ENCODE results near the gene SIMC1. TPM values are rescaled to one million over a fixed set of nuclear protein-coding genes. Genes with fewer than 3 reads are reported as not detected.
A peak's percentile ranks its signal among the peaks of the same experiment; 100 is the strongest.

Gene SIMC1
- total RNA-seq, 2 donors from 2014 or later, result 23.2 to 25.5 TPM

DNA sequence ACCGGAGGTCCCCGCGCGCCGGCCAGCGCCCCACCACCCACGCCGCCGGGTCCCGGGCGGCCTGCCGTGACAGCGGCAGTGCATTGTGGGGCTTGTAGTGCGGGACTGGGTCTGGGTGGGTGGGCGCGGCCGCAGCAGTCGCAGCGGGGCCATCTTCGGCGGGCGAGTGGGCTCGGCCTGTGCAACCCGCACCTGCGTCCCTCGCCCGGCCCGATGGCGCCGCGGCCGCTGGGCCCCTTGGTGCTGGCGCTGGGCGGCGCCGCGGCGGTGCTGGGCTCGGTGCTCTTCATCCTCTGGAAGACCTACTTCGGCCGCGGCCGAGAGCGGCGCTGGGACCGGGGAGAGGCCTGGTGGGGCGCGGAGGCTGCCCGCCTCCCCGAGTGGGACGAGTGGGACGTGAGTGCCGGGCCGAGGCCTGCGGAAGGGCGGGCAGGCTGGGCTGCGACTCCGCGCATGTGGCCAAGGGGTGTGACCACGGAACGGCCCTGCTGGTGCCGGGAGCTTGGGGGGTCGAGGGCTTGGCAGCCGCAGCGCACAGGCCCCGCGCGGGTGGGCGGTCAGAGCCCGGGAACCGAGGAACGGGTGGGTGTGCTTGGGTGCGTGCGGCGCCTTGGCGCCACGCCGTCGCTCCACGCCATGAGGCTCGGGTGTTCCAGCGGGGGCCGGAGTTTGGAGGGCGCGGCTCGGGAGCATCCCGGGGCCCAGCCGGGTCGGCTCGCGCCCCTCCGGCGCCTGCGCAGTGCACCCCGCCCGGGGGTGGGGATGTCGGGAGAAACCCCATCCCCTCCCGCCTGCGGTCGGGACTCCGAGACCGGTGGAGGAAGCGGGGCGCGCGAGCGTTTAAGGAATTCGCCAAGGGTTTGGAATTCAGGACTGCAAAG, 127.4 kb downstream of the SIMC1 start, which contains the start of gene ARL10:
Gene ARL10 (plus strand): TSS at position 137 of the 881 bp plus-strand sequence. CDS start 77 bp downstream, at position 214.
- peaks cover 5 to 10% of the 10 kb centered on the region in 2 donors for H3K36me3 Mint-ChIP-seq (ENCODE audit: insufficient read depth in 2 of 2)
- DNase-seq (peak; percentile 75 to 76), ATAC-seq (replicated peaks in 1 of 2) (peak; percentile 54 to 62)
- peak within 1 kb of the TSS; percentile 77 to 78 for H3K4me3 Mint-ChIP-seq
- peak within 1 kb of the TSS; percentile 60 for H3K27ac Mint-ChIP-seq
- H3K9me3 Mint-ChIP-seq, result no peaks in the 10 kb centered on the region
- no peaks in the 10 kb centered on the region for H3K27me3 Mint-ChIP-seq (ENCODE audit: low read depth)
- H3K4me1 Mint-ChIP-seq (ENCODE audit: low read depth), result peaks cover 28% of the 10 kb centered on the region

DNA sequence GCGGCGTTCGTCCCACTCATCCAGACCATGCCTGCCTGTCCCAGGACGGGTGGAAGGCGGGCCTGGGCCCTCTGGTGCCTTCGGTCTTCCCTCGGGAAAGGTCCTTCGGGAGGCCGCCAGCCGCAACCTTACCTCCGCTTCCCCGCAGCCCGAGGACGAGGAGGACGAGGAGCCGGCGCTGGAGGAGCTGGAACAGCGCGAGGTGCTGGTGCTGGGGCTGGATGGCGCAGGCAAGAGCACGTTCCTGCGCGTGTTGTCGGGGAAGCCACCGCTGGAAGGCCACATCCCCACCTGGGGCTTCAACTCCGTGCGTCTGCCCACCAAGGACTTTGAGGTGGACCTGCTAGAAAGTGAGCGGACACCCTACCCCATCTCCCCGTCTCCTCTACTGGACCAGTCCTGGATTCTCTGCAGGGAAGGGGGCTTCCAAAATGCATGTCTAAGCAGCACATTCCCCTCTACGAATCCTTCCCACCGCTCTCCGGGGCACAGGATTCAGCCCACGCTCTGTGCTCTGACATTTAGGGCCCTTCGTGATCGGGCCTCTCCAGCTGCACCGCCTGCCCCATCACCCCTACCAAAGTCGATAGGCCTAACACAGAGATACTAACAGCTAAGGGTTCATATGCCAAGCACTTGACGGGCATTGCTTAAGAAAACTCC, 128.1 kb downstream of the SIMC1 start:
- ATAC-seq (replicated peaks in 1 of 2) (no peak), DNase-seq (no peak)
- H3K4me3 Mint-ChIP-seq, result peak overlapping the region; percentile 60 to 69
- no peaks in the 10 kb centered on the region for H3K9me3 Mint-ChIP-seq
- H3K36me3 Mint-ChIP-seq (ENCODE audit: insufficient read depth in 2 of 2), result peaks cover 3 to 10% of the 10 kb centered on the region in 2 donors
- no peak overlapping the region for H3K27ac Mint-ChIP-seq
- peaks cover 28% of the 10 kb centered on the region for H3K4me1 Mint-ChIP-seq (ENCODE audit: low read depth)
- H3K27me3 Mint-ChIP-seq (ENCODE audit: low read depth), result no peaks in the 10 kb centered on the region

DNA sequence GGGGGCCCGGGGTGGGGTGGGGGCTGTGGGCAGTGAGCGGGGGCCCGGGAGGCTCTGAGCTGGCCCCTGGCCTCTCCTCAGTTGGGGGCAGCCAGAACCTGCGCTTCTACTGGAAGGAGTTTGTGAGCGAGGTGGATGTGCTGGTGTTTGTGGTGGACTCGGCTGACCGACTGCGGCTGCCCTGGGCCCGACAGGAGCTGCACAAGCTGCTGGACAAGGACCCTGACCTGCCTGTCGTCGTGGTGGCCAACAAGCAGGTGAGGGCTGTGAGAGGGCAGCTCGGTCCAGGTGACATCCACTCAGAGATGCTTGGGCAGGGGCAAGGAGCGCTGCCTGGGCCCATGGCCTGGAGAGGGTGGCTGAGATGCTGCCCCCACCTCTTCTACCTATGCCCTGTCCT, 130.5 kb downstream of the SIMC1 start:
- no peak for DNase-seq
- Mint-ChIP-seq H3K27ac (no peak overlapping the region), H3K4me3 (no peak overlapping the region)

DNA sequence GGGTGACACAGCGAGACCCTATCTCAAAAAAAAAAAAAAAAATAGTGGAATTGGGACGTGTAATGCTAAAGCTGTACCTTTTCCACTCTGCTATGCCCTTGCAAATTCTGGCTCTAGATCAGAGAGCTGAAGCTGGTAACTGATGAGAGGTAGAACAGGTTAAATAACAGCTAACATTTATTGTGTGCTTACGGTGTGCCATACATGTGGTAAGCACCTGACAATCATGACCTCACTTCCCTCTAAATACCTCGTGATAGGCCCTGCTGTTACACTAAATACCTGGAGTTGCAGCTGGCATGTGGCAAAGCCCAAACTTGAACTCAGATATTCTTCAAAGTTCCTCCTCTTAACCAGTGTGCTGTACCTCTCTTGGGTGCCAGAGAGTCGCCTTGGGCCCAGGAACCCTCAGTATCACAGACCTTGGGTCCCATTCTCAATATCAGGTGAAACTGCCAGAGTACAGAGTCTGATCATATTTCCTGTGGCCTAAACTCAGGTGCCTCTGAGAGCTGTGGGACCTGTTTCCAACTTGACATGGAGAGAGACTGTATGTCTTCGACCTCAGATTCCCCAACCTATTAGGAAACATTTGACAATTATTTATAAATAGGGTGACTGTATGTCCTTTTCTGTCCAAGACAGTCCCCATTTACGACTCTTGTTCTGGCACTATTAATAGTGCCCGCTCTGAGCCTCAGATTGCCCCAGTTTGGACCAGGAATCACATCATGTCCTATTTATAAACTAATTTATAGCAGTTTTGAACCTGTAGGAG, 131.9 kb downstream of the SIMC1 start:
- ATAC-seq (replicated peaks in 1 of 2) (no peak), DNase-seq (no peak)
- peaks cover 7% of the 10 kb centered on the region for H3K4me1 Mint-ChIP-seq (ENCODE audit: low read depth)
- no peak overlapping the region for H3K27ac Mint-ChIP-seq
- H3K36me3 Mint-ChIP-seq (ENCODE audit: insufficient read depth in 2 of 2), result peaks cover 3 to 12% of the 10 kb centered on the region in 2 donors
- no peaks in the 10 kb centered on the region for H3K27me3 Mint-ChIP-seq (ENCODE audit: low read depth)
- no peaks in the 10 kb centered on the region for H3K9me3 Mint-ChIP-seq
- no peak overlapping the region for H3K4me3 Mint-ChIP-seq

More for the DNA sequence above, 130.5 kb downstream of the SIMC1 start:
- ATAC-seq (replicated peaks in 1 of 2), result no peak
- H3K36me3 Mint-ChIP-seq (ENCODE audit: insufficient read depth in 2 of 2), result peaks cover 3 to 10% of the 10 kb centered on the region in 2 donors
- H3K9me3 Mint-ChIP-seq, result no peaks in the 10 kb centered on the region
- peaks cover 19% of the 10 kb centered on the region for H3K4me1 Mint-ChIP-seq (ENCODE audit: low read depth)
- H3K27me3 Mint-ChIP-seq (ENCODE audit: low read depth), result no peaks in the 10 kb centered on the region

DNA sequence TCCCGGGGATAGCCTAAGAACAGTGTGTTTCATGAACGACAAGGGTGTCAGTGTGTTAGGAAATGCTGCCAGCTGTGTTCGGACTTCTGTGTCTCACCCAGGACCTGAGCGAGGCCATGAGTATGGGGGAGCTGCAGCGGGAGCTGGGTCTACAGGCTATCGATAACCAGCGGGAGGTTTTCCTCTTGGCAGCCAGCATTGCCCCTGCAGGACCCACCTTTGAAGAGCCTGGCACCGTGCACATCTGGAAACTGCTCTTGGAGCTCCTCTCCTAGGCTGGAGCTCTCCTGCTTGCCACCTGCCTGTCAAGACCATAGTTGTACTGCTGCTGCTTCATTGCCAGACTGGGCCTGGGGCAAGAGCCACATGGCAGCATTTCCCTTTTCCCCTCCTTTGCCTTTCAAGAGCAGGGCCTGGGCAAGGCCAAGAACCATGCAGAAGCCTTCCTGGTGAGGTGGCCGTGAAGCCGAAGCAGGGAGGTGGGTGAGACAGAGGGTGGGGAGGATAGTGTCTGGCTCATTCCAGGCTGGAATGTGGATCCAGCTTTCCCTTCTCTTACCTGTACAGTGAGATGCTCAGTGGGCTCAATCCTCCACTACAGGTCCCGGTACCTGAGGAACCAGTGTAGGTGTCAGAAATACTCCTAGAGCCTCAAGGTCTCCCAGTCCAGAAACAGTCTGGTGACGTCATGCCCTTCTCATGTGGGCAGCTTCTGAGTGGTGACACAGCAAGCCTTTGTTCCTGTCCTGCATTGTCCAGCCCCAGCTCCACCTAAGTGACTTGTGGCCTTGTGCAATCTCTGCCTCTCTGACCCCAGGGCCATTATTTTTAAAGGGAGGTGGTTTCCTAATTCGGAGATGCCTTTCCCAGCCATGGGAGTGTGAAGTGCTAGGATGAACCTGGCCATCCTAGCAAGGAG, 133.7 kb downstream of the SIMC1 start:
- peaks cover 3 to 9% of the 10 kb centered on the region in 2 donors for H3K36me3 Mint-ChIP-seq (ENCODE audit: insufficient read depth in 2 of 2)
- no peak overlapping the region for H3K27ac Mint-ChIP-seq
- H3K27me3 Mint-ChIP-seq (ENCODE audit: low read depth), result no peaks in the 10 kb centered on the region
- H3K4me3 Mint-ChIP-seq, result no peak overlapping the region
- DNase-seq, result no peak
- H3K4me1 Mint-ChIP-seq (ENCODE audit: low read depth), result peaks cover 7% of the 10 kb centered on the region
- ATAC-seq (replicated peaks in 1 of 2), result no peak
- H3K9me3 Mint-ChIP-seq, result no peaks in the 10 kb centered on the region

DNA sequence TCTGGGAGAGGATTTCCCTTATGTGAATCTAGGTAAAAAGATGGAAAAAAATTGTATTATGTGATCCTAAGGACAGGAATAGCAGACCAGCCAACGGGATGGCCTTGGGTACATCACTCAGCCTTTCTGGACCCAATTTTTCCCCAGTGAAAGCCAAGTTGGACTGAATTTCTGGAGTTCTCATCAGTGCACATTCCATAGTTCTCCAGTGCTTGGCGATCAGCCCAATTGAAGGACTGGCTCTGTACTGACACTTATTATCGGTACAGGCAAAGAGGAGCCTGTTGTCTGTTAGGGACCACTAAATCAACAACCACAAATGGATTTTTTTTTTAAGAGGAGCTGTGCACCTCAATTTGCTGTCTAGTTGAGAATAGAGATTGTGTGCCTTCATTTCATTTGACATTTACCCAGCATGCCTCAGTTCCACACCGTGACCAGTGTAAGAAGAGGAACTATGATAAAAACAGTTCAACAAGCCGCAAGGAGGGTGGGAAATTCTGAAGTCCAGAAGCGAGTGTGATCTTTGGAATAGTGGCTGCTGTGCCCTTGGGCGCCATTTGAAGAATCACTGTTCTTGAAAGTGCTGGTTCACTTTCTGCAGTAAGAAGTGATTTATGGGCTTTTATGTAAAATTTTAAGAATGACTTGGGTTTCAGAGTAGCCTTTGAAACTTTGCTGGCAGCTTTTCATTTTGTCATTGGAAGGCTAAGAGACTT, 135.0 kb downstream of the SIMC1 start:
- DNase-seq, result no peak
- no peak for ATAC-seq (replicated peaks in 1 of 2)
- Mint-ChIP-seq H3K4me3 (no peak overlapping the region), H3K27me3 (ENCODE audit: low read depth) (no peaks in the 10 kb centered on the region), H3K4me1 (ENCODE audit: low read depth) (no peaks in the 10 kb centered on the region), H3K27ac (no peak overlapping the region), H3K36me3 (ENCODE audit: insufficient read depth in 2 of 2) (peaks cover 0 to 3% of the 10 kb centered on the region in 2 donors), H3K9me3 (no peaks in the 10 kb centered on the region)

DNA sequence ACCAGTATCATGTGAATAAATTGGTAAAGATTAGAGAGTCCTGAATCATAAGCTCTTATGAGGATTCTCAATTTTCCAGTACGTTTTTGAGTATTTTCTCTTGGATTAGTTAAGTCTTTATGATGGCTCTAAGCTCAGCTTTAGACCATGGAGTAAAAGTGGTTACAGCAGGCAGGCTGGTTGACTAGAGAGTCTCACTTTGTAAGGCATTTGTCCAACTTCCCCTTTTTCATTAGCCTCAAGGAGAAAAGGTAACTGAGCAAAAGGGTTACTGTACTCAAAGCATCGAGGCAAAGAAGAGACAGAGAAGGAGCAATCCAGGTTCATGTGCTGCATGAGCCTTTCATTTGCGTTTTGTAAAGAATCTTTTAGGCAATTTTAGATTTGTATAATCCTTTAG, 141.7 kb downstream of the SIMC1 start:
- ATAC-seq (replicated peaks in 1 of 2) (no peak), DNase-seq (no peak)
- Mint-ChIP-seq H3K27ac (no peak overlapping the region), H3K27me3 (ENCODE audit: low read depth) (no peaks in the 10 kb centered on the region), H3K36me3 (ENCODE audit: insufficient read depth in 2 of 2) (peaks cover 1 to 21% of the 10 kb centered on the region in 2 donors), H3K9me3 (no peaks in the 10 kb centered on the region), H3K4me3 (no peak overlapping the region), H3K4me1 (ENCODE audit: low read depth) (no peaks in the 10 kb centered on the region)

DNA sequence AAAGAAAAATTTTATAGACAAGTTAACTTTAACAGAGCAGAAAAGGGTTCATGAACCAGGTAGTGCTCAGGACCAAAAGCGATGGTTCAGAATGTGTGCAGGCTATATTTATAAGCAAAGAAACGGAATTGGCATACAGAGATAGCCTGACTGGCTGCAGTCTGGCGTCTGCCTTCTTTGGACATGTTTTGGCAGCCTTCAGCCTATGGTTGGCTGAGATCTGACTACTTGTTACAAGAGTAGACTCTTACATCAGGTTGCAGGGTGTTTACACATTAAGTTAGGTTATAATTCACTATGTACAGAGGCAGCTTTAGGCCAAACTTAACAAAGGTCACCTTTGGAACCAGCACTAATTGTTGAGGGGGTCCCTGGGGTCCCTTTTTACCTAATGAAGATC, 143.2 kb downstream of the SIMC1 start:
- H3K4me3 Mint-ChIP-seq, result no peak overlapping the region
- H3K4me1 Mint-ChIP-seq (ENCODE audit: low read depth), result peaks cover 14% of the 10 kb centered on the region
- no peak for DNase-seq
- H3K36me3 Mint-ChIP-seq (ENCODE audit: insufficient read depth in 2 of 2), result peaks cover 3 to 32% of the 10 kb centered on the region in 2 donors
- H3K27me3 Mint-ChIP-seq (ENCODE audit: low read depth), result no peaks in the 10 kb centered on the region
- no peak for ATAC-seq (replicated peaks in 1 of 2)
- no peaks in the 10 kb centered on the region for H3K9me3 Mint-ChIP-seq
- no peak overlapping the region for H3K27ac Mint-ChIP-seq

DNA sequence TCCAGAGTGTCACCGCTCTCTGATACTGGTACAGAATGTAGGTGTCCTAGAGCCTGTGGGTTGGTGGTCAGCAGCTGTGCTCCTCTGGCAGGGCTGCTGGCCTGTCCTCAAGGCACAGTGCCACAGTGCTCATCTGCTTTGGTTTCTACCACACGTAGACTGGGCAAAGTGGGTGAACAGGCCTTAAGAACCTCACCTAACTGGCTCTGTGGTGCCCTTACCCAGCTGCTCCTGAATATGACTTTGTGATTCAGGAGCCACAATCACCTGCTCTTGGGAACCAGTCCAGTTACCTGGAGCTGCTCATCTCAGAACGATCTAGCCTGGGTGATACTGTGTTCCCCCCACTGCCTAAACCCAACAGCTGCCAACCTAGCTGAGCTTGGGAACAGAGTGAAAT, 143.8 kb downstream of the SIMC1 start:
- no peak for ATAC-seq (replicated peaks in 1 of 2)
- peaks cover 19% of the 10 kb centered on the region for H3K4me1 Mint-ChIP-seq (ENCODE audit: low read depth)
- no peak for DNase-seq
- no peak overlapping the region for H3K27ac Mint-ChIP-seq
- peaks cover 3 to 37% of the 10 kb centered on the region in 2 donors for H3K36me3 Mint-ChIP-seq (ENCODE audit: insufficient read depth in 2 of 2)
- no peak overlapping the region for H3K4me3 Mint-ChIP-seq
- no peaks in the 10 kb centered on the region for H3K27me3 Mint-ChIP-seq (ENCODE audit: low read depth)
- H3K9me3 Mint-ChIP-seq, result no peaks in the 10 kb centered on the region

DNA sequence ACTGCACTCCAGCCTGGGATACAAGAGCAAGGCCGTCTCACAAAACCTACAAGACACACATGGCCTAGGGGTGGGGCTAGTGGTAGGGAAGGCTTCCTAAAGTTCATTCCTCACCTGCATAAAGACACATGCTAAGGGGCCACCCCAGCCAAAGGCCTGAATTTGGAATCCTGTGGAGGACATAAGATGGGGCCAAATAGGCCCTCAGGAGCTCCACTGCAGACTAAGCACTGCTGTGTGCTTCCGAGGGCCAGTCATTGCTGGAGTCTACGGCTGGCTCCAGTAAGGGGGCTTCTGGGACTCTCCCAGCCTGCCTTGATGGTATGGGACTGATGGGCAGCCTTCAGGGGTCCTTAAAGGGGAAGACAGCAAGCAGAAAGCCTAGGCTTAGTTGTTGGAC, 144.5 kb downstream of the SIMC1 start:
- ATAC-seq (replicated peaks in 1 of 2), result no peak
- DNase-seq, result no peak
- H3K27me3 Mint-ChIP-seq (ENCODE audit: low read depth), result no peaks in the 10 kb centered on the region
- peaks cover 5 to 40% of the 10 kb centered on the region in 2 donors for H3K36me3 Mint-ChIP-seq (ENCODE audit: insufficient read depth in 2 of 2)
- peaks cover 27% of the 10 kb centered on the region for H3K4me1 Mint-ChIP-seq (ENCODE audit: low read depth)
- no peaks in the 10 kb centered on the region for H3K9me3 Mint-ChIP-seq
- no peak overlapping the region for H3K27ac Mint-ChIP-seq
- H3K4me3 Mint-ChIP-seq, result no peak overlapping the region

DNA sequence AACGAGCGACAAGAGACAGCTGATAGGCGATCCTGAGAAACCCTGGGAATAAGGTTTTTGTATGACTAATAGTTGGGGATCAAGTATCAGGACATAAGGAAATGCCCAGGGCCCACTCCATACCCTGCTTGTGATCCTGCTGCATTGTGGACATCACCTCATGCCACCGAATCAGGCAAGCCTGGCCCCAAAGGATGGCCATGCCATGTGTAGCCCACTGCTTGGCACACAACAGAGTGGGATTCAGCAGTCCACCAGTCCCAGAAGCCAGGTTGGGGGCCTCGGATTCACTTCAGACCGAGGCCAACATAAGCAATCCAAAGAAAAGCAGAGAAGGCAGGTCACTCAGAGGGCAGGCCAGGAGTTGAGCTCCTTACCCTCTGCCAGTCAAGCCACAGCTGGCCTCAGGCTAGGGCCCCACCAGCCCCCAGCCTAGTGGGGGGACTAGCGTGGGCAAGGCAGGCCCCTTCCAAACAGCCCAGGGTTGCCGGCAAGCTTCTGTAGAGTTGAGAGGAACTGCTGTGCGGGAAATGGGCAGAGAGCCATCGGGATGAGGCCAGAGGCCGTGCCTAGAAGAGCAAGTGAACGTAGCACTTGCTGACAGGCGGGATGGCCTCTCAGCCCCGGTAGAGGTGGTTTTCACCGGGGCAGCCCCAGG, 145.2 kb downstream of the SIMC1 start:
- no peak for ATAC-seq (replicated peaks in 1 of 2)
- no peaks in the 10 kb centered on the region for H3K9me3 Mint-ChIP-seq
- no peak overlapping the region for H3K4me3 Mint-ChIP-seq
- no peaks in the 10 kb centered on the region for H3K27me3 Mint-ChIP-seq (ENCODE audit: low read depth)
- DNase-seq, result no peak
- H3K27ac Mint-ChIP-seq, result no peak overlapping the region
- H3K4me1 Mint-ChIP-seq (ENCODE audit: low read depth), result peaks cover 30% of the 10 kb centered on the region
- H3K36me3 Mint-ChIP-seq (ENCODE audit: insufficient read depth in 2 of 2), result peaks cover 9 to 42% of the 10 kb centered on the region in 2 donors

Data from activated T-cell treated with anti-CD3 and anti-CD28 coated beads, Interleukin-2, amount 50 U/mL, for 72 hours (primary cell).